Naive thymus-derived CD4-positive, alpha-beta T cell (primary cell): ENCODE data around the gene IGSF5. TPM values are rescaled to one million over a fixed set of nuclear protein-coding genes. Genes with fewer than 3 reads are reported as not detected.

Experiments used
- ATAC-seq: fragments of 150-1000 bp; cut with Tn5 transposase; 2 replicates; pipeline ENCODE4 v1.10.0; 2021; ENCODE audit warnings: mild to moderate bottlenecking, moderate library complexity
- CTCF ChIA-PET: fragments of 350-600 bp; sonication (Branson Sonifier 250); formaldehyde crosslinking; loops from one replicate; lab custom pipeline; 2021; ENCODE audit warnings: antibody characterized with exemption; lab: Charles Lee
- POLR2A ChIA-PET: fragments of 350-600 bp; sonication (Branson Sonifier 250); formaldehyde crosslinking; loops from one replicate; lab custom pipeline; 2021; ENCODE audit warnings: antibody characterized with exemption, inconsistent platforms; lab: Charles Lee
- DNase-seq, 9 donors: peaks; one replicate each; pipeline versions ENCODE4 v3.0.0 to v3.0.0-alpha.2; 2020 to 2022; ENCODE audit warnings: mixed read lengths in 1 of 9
- H3K27ac ChIP-seq: one replicate; pipeline ENCODE4 v1.7.0; 2013; ENCODE audit warnings: mild to moderate bottlenecking, low read depth, low read length, moderate library complexity
- H3K27me3 ChIP-seq, 2 donors: one replicate each; pipeline ENCODE4 v1.7.0; 2013; ENCODE audit warnings: low read length in 2 of 2, mild to moderate bottlenecking in 2 of 2, moderate library complexity in 2 of 2; ENCODE audit not compliant: control insufficient read depth in 2 of 2, insufficient read depth in 2 of 2
- H3K36me3 ChIP-seq, 3 experiments: 1 replicate in 2 of 3; 2 replicates in 1 of 3; pipeline ENCODE4 v1.7.0; 2013; ENCODE audit warnings: low read length in 3 of 3, mild to moderate bottlenecking in 3 of 3, moderate library complexity in 1 of 3; ENCODE audit not compliant: insufficient read depth in 3 of 3, control insufficient read depth in 2 of 3
- H3K4me1 ChIP-seq, 2 donors: one replicate each; pipeline ENCODE4 v1.7.0; 2013; ENCODE audit warnings: low read length in 2 of 2, mild to moderate bottlenecking in 2 of 2, moderate library complexity in 1 of 2; ENCODE audit not compliant: control insufficient read depth in 2 of 2, insufficient read depth in 2 of 2
- H3K4me3 ChIP-seq: 2 replicates; pipeline ENCODE4 v1.7.0; 2013; ENCODE audit warnings: mild to moderate bottlenecking, low read length
- H3K9me3 ChIP-seq, 3 experiments: 1 replicate in 2 of 3; 2 replicates in 1 of 3; pipeline ENCODE4 v1.7.0; 2013; ENCODE audit warnings: low read length in 3 of 3; ENCODE audit not compliant: control insufficient read depth in 2 of 3
- H3K27ac Mint-ChIP-seq, 9 donors: one replicate each; pipeline ENCODE4 v1.8.0; 2020 to 2022; ENCODE audit warnings: mixed read lengths in 9 of 9, mild to moderate bottlenecking in 8 of 9, moderate library complexity in 5 of 9, inconsistent platforms in 2 of 9
- H3K27me3 Mint-ChIP-seq, 5 donors: one replicate each; pipeline ENCODE4 v1.8.0; 2021 to 2022; ENCODE audit warnings: mixed read lengths in 5 of 5, mild to moderate bottlenecking in 1 of 5
- H3K36me3 Mint-ChIP-seq, 5 donors: one replicate each; pipeline ENCODE4 v1.8.0; 2020 to 2022; ENCODE audit warnings: mixed read lengths in 5 of 5, mild to moderate bottlenecking in 3 of 5, inconsistent platforms in 1 of 5
- H3K4me1 Mint-ChIP-seq, 7 donors: one replicate each; pipeline ENCODE4 v1.8.0; 2020 to 2022; ENCODE audit warnings: mixed read lengths in 7 of 7, mild to moderate bottlenecking in 3 of 7, inconsistent platforms in 1 of 7
- H3K4me3 Mint-ChIP-seq, 10 donors: one replicate each; pipeline ENCODE4 v1.8.0; 2020 to 2022; ENCODE audit warnings: mild to moderate bottlenecking in 10 of 10, mixed read lengths in 10 of 10, moderate library complexity in 6 of 10, inconsistent platforms in 2 of 10
- H3K9me3 Mint-ChIP-seq, 11 donors: one replicate each; pipeline ENCODE4 v1.8.0; 2020 to 2022; ENCODE audit warnings: mixed read lengths in 11 of 11, mild to moderate bottlenecking in 4 of 11, inconsistent platforms in 1 of 11, moderate library complexity in 1 of 11
- intact Hi-C, 2 donors: fragments of 100-400 bp; cut with micrococcal nuclease; formaldehyde crosslinking; loops; one replicate each; pipeline ENCODE4 v1.15.1; 2023
- polyA plus RNA-seq, 2 donors: library from polyadenylated mRNA; unstranded; fragments of 300-500 nt; fragmentation: Illumina TruSeq; gene quantifications; one replicate each; pipeline ENCODE4 v1.2.3, GENCODE V29; 2021
- total RNA-seq, 6 experiments: library from RNA in 5 of 6; stranded (reverse) in 5 of 6; gene quantifications; 1 replicate in 5 of 6; 2 replicates in 1 of 6; pipeline ENCODE4 v1.2.3 and lab custom pipeline; 2021 to 2026

Gene IGSF5
- total and polyA plus RNA-seq, 7 experiments from 2014 or later = not detected

GRCh38 chr21:39788383-39788782, 43.4 kb downstream of the IGSF5 start:
- ATAC-seq (no peak), DNase-seq (no peak)
- H3K9me3 ChIP-seq = no peaks in the 10 kb centered on the region
- CTCF ChIA-PET = no interaction called here
- no peak overlapping the region for H3K27ac ChIP-seq
- H3K4me3 ChIP-seq = no peak overlapping the region
- intact Hi-C loops = no loop called here
- no peaks in the 10 kb centered on the region for H3K4me1 ChIP-seq
- peaks cover 0 to 16% (median 0%) of the 10 kb centered on the region in 5 donors for H3K27me3 Mint-ChIP-seq
- H3K27ac Mint-ChIP-seq = no peak overlapping the region
- no peaks in the 10 kb centered on the region for H3K27me3 ChIP-seq
- H3K36me3 ChIP-seq = no peaks in the 10 kb centered on the region
- POLR2A ChIA-PET = no interaction called here
- peaks cover 0 to 3% (median 0%) of the 10 kb centered on the region in 11 donors for H3K9me3 Mint-ChIP-seq
- H3K36me3 Mint-ChIP-seq = no peaks in the 10 kb centered on the region
- no peaks in the 10 kb centered on the region for H3K4me1 Mint-ChIP-seq
- no peak overlapping the region for H3K4me3 Mint-ChIP-seq

- no peak for ATAC-seq
- peaks cover 0 to 24% (median 5%) of the 10 kb centered on the region in 5 donors for H3K27me3 Mint-ChIP-seq
- POLR2A ChIA-PET = no interaction called here
Observed at GRCh38 chr21:39796466-39796865, 51.5 kb downstream of the IGSF5 start.

GRCh38 chr21:39799178-39799577, 54.2 kb downstream of the IGSF5 start:
- ChIA-PET POLR2A (no interaction called here), CTCF (no interaction called here)
- H3K27me3 ChIP-seq = no peaks in the 10 kb centered on the region
- intact Hi-C loops = no loop called here
- Mint-ChIP-seq H3K27ac (no peak overlapping the region), H3K4me1 (no peaks in the 10 kb centered on the region), H3K27me3 (peaks cover 0 to 16% (median 5%) of the 10 kb centered on the region in 5 donors), H3K36me3 (no peaks in the 10 kb centered on the region), H3K4me3 (no peak overlapping the region), H3K9me3 (peaks cover 0 to 6% (median 0%) of the 10 kb centered on the region in 11 donors)
- no peaks in the 10 kb centered on the region for H3K4me1 ChIP-seq
- H3K4me3 ChIP-seq = no peak overlapping the region
- ATAC-seq (no peak), DNase-seq (no peak)
- H3K9me3 ChIP-seq = no peaks in the 10 kb centered on the region
- no peaks in the 10 kb centered on the region for H3K36me3 ChIP-seq
- H3K27ac ChIP-seq = no peak overlapping the region

More at GRCh38 chr21:39796466-39796865, 51.5 kb downstream of the IGSF5 start:
- Histone ChIP-seq H3K27ac (no peak overlapping the region), H3K36me3 (no peaks in the 10 kb centered on the region), H3K9me3 (no peaks in the 10 kb centered on the region), H3K27me3 (no peaks in the 10 kb centered on the region), H3K4me1 (no peaks in the 10 kb centered on the region), H3K4me3 (no peak overlapping the region)
- Mint-ChIP-seq H3K4me1 (no peaks in the 10 kb centered on the region), H3K36me3 (no peaks in the 10 kb centered on the region), H3K4me3 (no peak overlapping the region), H3K9me3 (peaks cover 0 to 6% (median 0%) of the 10 kb centered on the region in 11 donors), H3K27ac (no peak overlapping the region)
- CTCF ChIA-PET = no interaction called here
- DNase-seq = no peak
- intact Hi-C loops = no loop called here

- no peak overlapping the region for H3K27ac Mint-ChIP-seq
- ChIA-PET POLR2A (no interaction called here), CTCF (no interaction called here)
- H3K4me3 ChIP-seq = no peak overlapping the region
- peaks cover 0 to 12% (median 5%) of the 10 kb centered on the region in 5 donors for H3K27me3 Mint-ChIP-seq
- no peak for DNase-seq
- H3K27ac ChIP-seq = no peak overlapping the region
- no peaks in the 10 kb centered on the region for H3K4me1 Mint-ChIP-seq
- no peaks in the 10 kb centered on the region for H3K36me3 Mint-ChIP-seq
- no peaks in the 10 kb centered on the region for H3K4me1 ChIP-seq
- no peaks in the 10 kb centered on the region for H3K9me3 ChIP-seq
- peaks cover 0 to 3% (median 0%) of the 10 kb centered on the region in 11 donors for H3K9me3 Mint-ChIP-seq
- H3K27me3 ChIP-seq = no peaks in the 10 kb centered on the region
- no peaks in the 10 kb centered on the region for H3K36me3 ChIP-seq
- intact Hi-C loops = no loop called here
- ATAC-seq = no peak
- no peak overlapping the region for H3K4me3 Mint-ChIP-seq
Observed at GRCh38 chr21:39800311-39800710, 55.3 kb downstream of the IGSF5 start.

- Histone ChIP-seq H3K4me1 (no peaks in the 10 kb centered on the region), H3K36me3 (no peaks in the 10 kb centered on the region), H3K4me3 (no peak overlapping the region), H3K27ac (no peak overlapping the region), H3K9me3 (no peaks in the 10 kb centered on the region), H3K27me3 (no peaks in the 10 kb centered on the region)
- DNase-seq (no peak), ATAC-seq (no peak)
- intact Hi-C loops = no loop called here
- peaks cover 0 to 7% (median 0%) of the 10 kb centered on the region in 5 donors for H3K27me3 Mint-ChIP-seq
- CTCF ChIA-PET = no interaction called here
- H3K4me3 Mint-ChIP-seq = no peak overlapping the region
- peaks cover 0 to 7% (median 0%) of the 10 kb centered on the region in 11 donors for H3K9me3 Mint-ChIP-seq
- H3K4me1 Mint-ChIP-seq = no peaks in the 10 kb centered on the region
- H3K36me3 Mint-ChIP-seq = no peaks in the 10 kb centered on the region
- no peak overlapping the region for H3K27ac Mint-ChIP-seq
- POLR2A ChIA-PET = no interaction called here
Observed at GRCh38 chr21:39802217-39802616, 57.2 kb downstream of the IGSF5 start.

GRCh38 chr21:39803393-39803792, 58.4 kb downstream of the IGSF5 start:
- intact Hi-C loops = no loop called here

GRCh38 chr21:39804240-39804639, 59.3 kb downstream of the IGSF5 start:
- H3K27me3 ChIP-seq = no peaks in the 10 kb centered on the region
- H3K9me3 ChIP-seq = no peaks in the 10 kb centered on the region
- H3K4me3 Mint-ChIP-seq = no peak overlapping the region
- no peaks in the 10 kb centered on the region for H3K4me1 ChIP-seq
- no peaks in the 10 kb centered on the region for H3K4me1 Mint-ChIP-seq
- intact Hi-C loops = no loop called here
- peaks cover 0 to 14% (median 4%) of the 10 kb centered on the region in 11 donors for H3K9me3 Mint-ChIP-seq
- ChIA-PET POLR2A (no interaction called here), CTCF (no interaction called here)
- no peaks in the 10 kb centered on the region for H3K36me3 ChIP-seq
- H3K27ac Mint-ChIP-seq = no peak overlapping the region
- H3K4me3 ChIP-seq = no peak overlapping the region
- ATAC-seq = no peak
- peaks cover 0 to 13% (median 6%) of the 10 kb centered on the region in 5 donors for H3K27me3 Mint-ChIP-seq
- no peak overlapping the region for H3K27ac ChIP-seq
- no peaks in the 10 kb centered on the region for H3K36me3 Mint-ChIP-seq
- no peak for DNase-seq

More at GRCh38 chr21:39803393-39803792, 58.4 kb downstream of the IGSF5 start:
- no peaks in the 10 kb centered on the region for H3K4me1 ChIP-seq
- H3K27ac ChIP-seq = no peak overlapping the region
- H3K27me3 Mint-ChIP-seq = peaks cover 0 to 8% (median under 1%) of the 10 kb centered on the region in 5 donors
- POLR2A ChIA-PET = no interaction called here
- H3K4me1 Mint-ChIP-seq = no peaks in the 10 kb centered on the region
- H3K9me3 Mint-ChIP-seq = peaks cover 0 to 14% (median 3%) of the 10 kb centered on the region in 11 donors
- no peak overlapping the region for H3K27ac Mint-ChIP-seq
- DNase-seq = no peak
- H3K36me3 ChIP-seq = no peaks in the 10 kb centered on the region
- no peak overlapping the region for H3K4me3 ChIP-seq
- CTCF ChIA-PET = no interaction called here
- no peaks in the 10 kb centered on the region for H3K27me3 ChIP-seq
- ATAC-seq = no peak
- no peak overlapping the region for H3K4me3 Mint-ChIP-seq
- no peaks in the 10 kb centered on the region for H3K36me3 Mint-ChIP-seq
- H3K9me3 ChIP-seq = no peaks in the 10 kb centered on the region
